Lung (tissue), 16 donors: ENCODE results near the gene ZNF669. TPM values are rescaled to one million over a fixed set of nuclear protein-coding genes. Genes with fewer than 3 reads are reported as not detected.
"Not testable (repeated sequence)": the region's sequence is repeated elsewhere in the genome, so short reads cannot be mapped to it uniquely, and the experiment has no call there.

Source experiments
- ATAC-seq: fragments of 200-7000 bp; cut with Tn5 transposase; one replicate; pipeline ENCODE4 v1.9.1; 2020; ENCODE audit warnings: moderate number of reproducible peaks; ENCODE audit not compliant: insufficient read depth, low FRiP score
- DNase-seq, 3 donors: peaks; one replicate each; pipeline ENCODE4 v3.0.0-alpha.2; 2013 to 2017
- H3K27ac ChIP-seq, 2 donors: one replicate each; pipeline ENCODE4 v1.5.1; 2013; ENCODE audit warnings: mild to moderate bottlenecking in 2 of 2, moderate library complexity in 2 of 2, control low read depth in 1 of 2, inconsistent platforms in 1 of 2, low read depth in 1 of 2, low read length in 1 of 2
- H3K27me3 ChIP-seq, 3 donors: one replicate each; pipeline ENCODE4 v1.5.1; 2013; ENCODE audit warnings: low read length in 2 of 3; ENCODE audit not compliant: control insufficient read depth in 3 of 3, insufficient read depth in 3 of 3
- H3K36me3 ChIP-seq, 4 donors: one replicate each; pipeline ENCODE4 v1.5.1; 2013; ENCODE audit warnings: low read length in 4 of 4, mild to moderate bottlenecking in 1 of 4, moderate library complexity in 1 of 4; ENCODE audit not compliant: control insufficient read depth in 4 of 4, insufficient read depth in 4 of 4
- H3K4me1 ChIP-seq, 5 donors: one replicate each; pipeline ENCODE4 v1.5.1; 2013; ENCODE audit warnings: low read length in 5 of 5, mild to moderate bottlenecking in 2 of 5, moderate library complexity in 1 of 5; ENCODE audit not compliant: control insufficient read depth in 5 of 5, insufficient read depth in 5 of 5
- H3K4me3 ChIP-seq: one replicate; pipeline ENCODE4 v1.5.1; 2013; ENCODE audit warnings: mild to moderate bottlenecking, control low read depth, moderate library complexity
- H3K9ac ChIP-seq, 2 donors: one replicate each; pipeline ENCODE4 v1.5.1; 2013; ENCODE audit warnings: low read length in 2 of 2, control low read depth in 1 of 2; ENCODE audit not compliant: insufficient read depth in 1 of 2
- H3K9me3 ChIP-seq, 4 donors: one replicate each; pipeline ENCODE4 v1.5.1; 2013; ENCODE audit warnings: low read length in 3 of 4, mild to moderate bottlenecking in 1 of 4, moderate library complexity in 1 of 4; ENCODE audit not compliant: control insufficient read depth in 4 of 4, insufficient read depth in 3 of 4
- WGBS, 2 donors: extraction: QIAGEN DNeasy Blood & Tissue Kit; methylation state at CpG; one replicate each; pipeline ENCODE4 v1.1.7; 2013; 5-methylcytosine and 5-hydroxymethylcytosine counted together
- long read RNA-seq, 5 donors: transcript quantifications; one replicate each; lab custom pipeline, GENCODE V29; 2026
- polyA plus RNA-seq, 2 donors: library from polyadenylated mRNA; stranded (reverse); fragments of 200-250 nt; gene quantifications; one replicate each; pipeline ENCODE4 v1.2.1, GENCODE V29; 2013
- total RNA-seq, 2 donors: library from RNA; depleted of rRNA in 1 of 2; stranded (reverse); fragments of >200 nt in 1 of 2; gene quantifications; one replicate each; pipeline ENCODE4 v1.2.1, GENCODE V29; 2014 to 2021
- TF ChIP-seq, protein P1 (sequence below): IDR thresholded peaks from 2 replicates; pipeline ENCODE4 v1.5.1; 2012; ENCODE audit warnings: mild to moderate bottlenecking; ENCODE audit errors: control extremely low read depth, extremely low read depth
- donor health status: control.
- donor health status: control.
- donor health status: Bipolar disorder and iron deficiency.
- donor health status: healthy.
- donor health status: DM: yes; HTN: yes; CAD: no.

The ZNF669 gene
- total RNA-seq (1 to 10 TPM; 6.4 to 7.5 TPM), polyA plus RNA-seq (1 to 10 TPM; 4.5 to 4.7 TPM)
- long read RNA-seq, donor 1, transcript ZNF669-204 (4 exons, 1,718 nt), result major isoform, 6 of 8 reads
- long read RNA-seq, donor 1, partial matches to known transcripts, result 0 of 8 reads
- long read RNA-seq, donor 1, other reads (novel, unspliced or antisense), result 0 of 8 reads
- long read RNA-seq, donor 2, partial matches to known transcripts, result 0 of 2 reads
- long read RNA-seq, donor 2, other reads (novel, unspliced or antisense), result 0 of 2 reads
- long read RNA-seq, donor 3, partial matches to known transcripts, result 0 of 3 reads
- long read RNA-seq, donor 3, other reads (novel, unspliced or antisense), result 0 of 3 reads
- long read RNA-seq, donor 4, partial matches to known transcripts, result 0 of 4 reads
- long read RNA-seq, donor 4, other reads (novel, unspliced or antisense), result 0 of 4 reads
- long read RNA-seq, donor 5, partial matches to known transcripts, result 0 of 5 reads
- long read RNA-seq, donor 5, other reads (novel, unspliced or antisense), result 0 of 5 reads

DNA sequence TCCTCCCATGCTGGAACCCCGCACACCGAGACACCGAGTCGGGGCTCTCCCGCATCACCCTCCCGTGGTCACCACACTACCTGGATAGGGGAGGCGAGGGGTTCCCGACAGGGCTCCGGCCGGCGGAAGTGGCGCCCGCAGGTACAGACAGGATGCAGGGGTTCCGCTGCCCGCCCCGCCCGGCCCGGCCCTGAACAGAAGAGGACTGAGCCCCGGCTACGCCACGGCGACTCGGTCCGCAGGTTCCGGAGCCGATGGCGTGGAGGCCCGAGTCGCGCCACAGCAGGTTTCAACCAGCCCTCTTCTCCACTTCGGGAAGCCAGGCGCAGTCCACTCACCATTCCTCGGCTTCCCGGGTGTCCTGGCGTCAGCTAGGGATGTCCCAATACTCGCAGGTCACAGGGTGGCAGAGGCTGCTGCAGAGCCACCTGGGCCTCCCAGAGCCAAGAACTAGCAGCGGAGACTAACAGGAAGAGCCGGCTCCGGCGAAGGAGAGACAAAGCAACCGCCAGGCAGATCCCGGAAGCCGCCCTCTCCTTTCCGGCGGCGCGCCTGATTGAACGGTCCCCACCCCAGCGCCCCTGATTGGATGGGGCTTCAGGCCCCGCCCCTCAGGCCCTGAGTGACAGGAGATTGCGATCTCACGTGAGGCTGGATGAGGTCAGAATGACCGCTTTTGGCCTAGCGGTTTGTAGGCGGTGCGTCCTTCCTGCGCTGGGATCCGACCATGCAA, at the start of gene ZNF669:
TSS of gene ZNF669 (minus strand) at position 498 of the 733 bp plus-strand sequence. CDS start at position 341, 157 bp downstream.
- Histone ChIP-seq H3K9ac (peak within 1 kb of the TSS; percentile 53 to 73), H3K27me3 (no peaks in the 10 kb centered on the region), H3K4me1 (peaks cover 0 to 9% (median 0%) of the 10 kb centered on the region in 5 donors), H3K36me3 (peaks cover 14 to 23% (median 17%) of the 10 kb centered on the region in 4 donors), H3K27ac (peak within 1 kb of the TSS; percentile 93 to 96), H3K9me3 (peaks cover 3 to 16% (median 11%) of the 10 kb centered on the region in 4 donors), H3K4me3 (peak within 1 kb of the TSS; percentile 88)
- TF ChIP-seq, protein P1, sequence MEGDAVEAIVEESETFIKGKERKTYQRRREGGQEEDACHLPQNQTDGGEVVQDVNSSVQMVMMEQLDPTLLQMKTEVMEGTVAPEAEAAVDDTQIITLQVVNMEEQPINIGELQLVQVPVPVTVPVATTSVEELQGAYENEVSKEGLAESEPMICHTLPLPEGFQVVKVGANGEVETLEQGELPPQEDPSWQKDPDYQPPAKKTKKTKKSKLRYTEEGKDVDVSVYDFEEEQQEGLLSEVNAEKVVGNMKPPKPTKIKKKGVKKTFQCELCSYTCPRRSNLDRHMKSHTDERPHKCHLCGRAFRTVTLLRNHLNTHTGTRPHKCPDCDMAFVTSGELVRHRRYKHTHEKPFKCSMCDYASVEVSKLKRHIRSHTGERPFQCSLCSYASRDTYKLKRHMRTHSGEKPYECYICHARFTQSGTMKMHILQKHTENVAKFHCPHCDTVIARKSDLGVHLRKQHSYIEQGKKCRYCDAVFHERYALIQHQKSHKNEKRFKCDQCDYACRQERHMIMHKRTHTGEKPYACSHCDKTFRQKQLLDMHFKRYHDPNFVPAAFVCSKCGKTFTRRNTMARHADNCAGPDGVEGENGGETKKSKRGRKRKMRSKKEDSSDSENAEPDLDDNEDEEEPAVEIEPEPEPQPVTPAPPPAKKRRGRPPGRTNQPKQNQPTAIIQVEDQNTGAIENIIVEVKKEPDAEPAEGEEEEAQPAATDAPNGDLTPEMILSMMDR, result no peak
- ATAC-seq (peak; percentile 100), DNase-seq (peak; percentile 96 to 97 (median 97))
- WGBS, 2 donors, result 0% methylated on average over 57 to 58 of the region's 58 CpGs

GRCh38 chr1:247147781-247148180, 43.6 kb upstream of the ZNF669 start:
- Histone ChIP-seq H3K27me3 (no peaks in the 10 kb centered on the region), H3K36me3 (peaks cover 0 to 11% (median 7%) of the 10 kb centered on the region in 4 donors), H3K9me3 (peaks cover 2 to 31% (median 18%) of the 10 kb centered on the region in 4 donors), H3K27ac (no peak overlapping the region), H3K9ac (no peak overlapping the region), H3K4me1 (no peaks in the 10 kb centered on the region), H3K4me3 (no peak overlapping the region)
- TF ChIP-seq, protein P1, result no peak
- no peak for ATAC-seq
- DNase-seq, result no peak
- 96 to 100% methylated on average over 2 of the region's 2 CpGs for WGBS, 2 donors

DNA sequence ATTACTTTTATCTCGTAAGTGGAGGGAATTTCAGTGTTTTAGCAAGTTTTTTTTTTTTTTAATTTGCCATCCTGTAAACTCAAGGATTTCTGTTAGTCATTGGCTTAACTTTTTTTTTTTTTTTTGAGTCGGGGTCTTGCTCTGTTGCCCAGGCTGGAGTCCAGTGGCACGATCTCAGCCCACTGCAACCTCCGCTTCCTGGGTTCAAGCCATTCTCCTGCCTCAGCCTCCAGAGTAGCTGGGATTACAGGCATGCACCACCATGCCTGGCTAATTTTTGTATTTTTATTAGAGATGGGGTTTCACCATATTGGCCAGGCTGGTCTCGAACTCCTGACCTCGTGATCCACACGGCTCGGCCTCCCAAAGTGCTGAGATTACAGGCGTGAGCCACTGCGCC, 43.0 kb upstream of the ZNF669 start:
- DNase-seq, H3K27ac ChIP-seq, H3K4me3 ChIP-seq, H3K9ac ChIP-seq, H3K27me3 ChIP-seq, ATAC-seq, H3K4me1 ChIP-seq: not testable (repeated sequence)
- WGBS, 2 donors, result 97 to 99% methylated on average over 10 of the region's 10 CpGs
- Histone ChIP-seq H3K36me3 (peaks cover 0 to 11% (median 7%) of the 10 kb centered on the region in 4 donors), H3K9me3 (peaks cover 2 to 31% (median 18%) of the 10 kb centered on the region in 4 donors)

GRCh38 chr1:247146671-247147070, 42.5 kb upstream of the ZNF669 start:
- Histone ChIP-seq H3K27ac (no peak overlapping the region), H3K36me3 (peaks cover 0 to 15% (median 10%) of the 10 kb centered on the region in 4 donors), H3K9me3 (peaks cover 2 to 34% (median 21%) of the 10 kb centered on the region in 4 donors), H3K4me3 (no peak overlapping the region), H3K4me1 (no peaks in the 10 kb centered on the region), H3K9ac (no peak overlapping the region), H3K27me3 (no peaks in the 10 kb centered on the region)
- TF ChIP-seq, protein P1, result no peak
- whole genome bisulfite sequencing, 2 donors, result 95 to 96% methylated on average over 3 of the region's 3 CpGs
- ATAC-seq (no peak), DNase-seq (no peak)
